ENCODE measurements around the gene STXBP1.

DNA sequence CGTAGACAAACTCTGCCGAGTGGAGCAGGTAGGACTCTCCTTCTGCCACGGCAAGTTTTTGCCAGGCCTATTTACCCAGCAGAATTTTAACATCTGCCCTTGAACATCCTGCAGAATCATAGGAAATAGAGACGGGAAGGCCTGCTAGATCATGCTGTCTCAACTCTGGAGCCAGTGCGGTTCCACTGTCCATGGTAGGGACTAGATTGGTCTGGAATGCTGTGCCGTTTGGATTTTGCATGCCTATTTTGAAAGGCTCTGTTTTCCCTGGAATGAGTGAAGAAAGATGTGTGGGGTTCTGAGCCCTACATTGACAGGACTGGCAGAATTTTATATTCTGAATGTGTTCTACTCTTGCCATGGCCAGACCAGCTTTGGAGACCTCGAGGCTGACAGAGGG lies 61.2 kb downstream of the STXBP1 start:
- TF ChIP-seq, protein P1, sequence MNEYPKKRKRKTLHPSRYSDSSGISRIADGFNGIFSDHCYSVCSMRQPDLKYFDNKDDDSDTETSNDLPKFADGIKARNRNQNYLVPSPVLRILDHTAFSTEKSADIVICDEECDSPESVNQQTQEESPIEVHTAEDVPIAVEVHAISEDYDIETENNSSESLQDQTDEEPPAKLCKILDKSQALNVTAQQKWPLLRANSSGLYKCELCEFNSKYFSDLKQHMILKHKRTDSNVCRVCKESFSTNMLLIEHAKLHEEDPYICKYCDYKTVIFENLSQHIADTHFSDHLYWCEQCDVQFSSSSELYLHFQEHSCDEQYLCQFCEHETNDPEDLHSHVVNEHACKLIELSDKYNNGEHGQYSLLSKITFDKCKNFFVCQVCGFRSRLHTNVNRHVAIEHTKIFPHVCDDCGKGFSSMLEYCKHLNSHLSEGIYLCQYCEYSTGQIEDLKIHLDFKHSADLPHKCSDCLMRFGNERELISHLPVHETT (CRISPR knock-in tag; conservative IDR thresholded peaks at IDR 0.05): no peak
- TF ChIP-seq EZH2 (conservative IDR thresholded peaks at IDR 0.05; ENCODE audit: low read depth, low read length) (no peak), AGO1 (IDR thresholded peaks at IDR 0.05; ENCODE audit: low read depth, low read length, poor library complexity, severe bottlenecking) (no peak), MYNN (CRISPR knock-in tag; IDR thresholded peaks at IDR 0.05; ENCODE audit: low read depth) (no peak), POLR2A (IDR thresholded peaks at IDR 0.05; ENCODE audit: insufficient read depth in 1 of 2, low read depth in 2 of 2, low read length in 2 of 2) (no peak), MAFK (conservative IDR thresholded peaks at IDR 0.05 in 1 of 2, IDR thresholded peaks at IDR 0.05 in 1 of 2; ENCODE audit: low read length in 2 of 2) (no peak), STAT5B (CRISPR knock-in tag; IDR thresholded peaks at IDR 0.05) (no peak), ZZZ3 (CRISPR knock-in tag; IDR thresholded peaks at IDR 0.05; ENCODE audit: borderline replicate concordance) (no peak), ZNF562 (CRISPR knock-in tag; IDR thresholded peaks at IDR 0.05; ENCODE audit: borderline replicate concordance) (no peak)
- TF ChIP-seq, protein P2, sequence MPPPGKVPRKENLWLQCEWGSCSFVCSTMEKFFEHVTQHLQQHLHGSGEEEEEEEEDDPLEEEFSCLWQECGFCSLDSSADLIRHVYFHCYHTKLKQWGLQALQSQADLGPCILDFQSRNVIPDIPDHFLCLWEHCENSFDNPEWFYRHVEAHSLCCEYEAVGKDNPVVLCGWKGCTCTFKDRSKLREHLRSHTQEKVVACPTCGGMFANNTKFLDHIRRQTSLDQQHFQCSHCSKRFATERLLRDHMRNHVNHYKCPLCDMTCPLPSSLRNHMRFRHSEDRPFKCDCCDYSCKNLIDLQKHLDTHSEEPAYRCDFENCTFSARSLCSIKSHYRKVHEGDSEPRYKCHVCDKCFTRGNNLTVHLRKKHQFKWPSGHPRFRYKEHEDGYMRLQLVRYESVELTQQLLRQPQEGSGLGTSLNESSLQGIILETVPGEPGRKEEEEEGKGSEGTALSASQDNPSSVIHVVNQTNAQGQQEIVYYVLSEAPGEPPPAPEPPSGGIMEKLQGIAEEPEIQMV (CRISPR knock-in tag; IDR thresholded peaks at IDR 0.05; ENCODE audit: low read depth): no peak
- TF ChIP-seq, protein P3, sequence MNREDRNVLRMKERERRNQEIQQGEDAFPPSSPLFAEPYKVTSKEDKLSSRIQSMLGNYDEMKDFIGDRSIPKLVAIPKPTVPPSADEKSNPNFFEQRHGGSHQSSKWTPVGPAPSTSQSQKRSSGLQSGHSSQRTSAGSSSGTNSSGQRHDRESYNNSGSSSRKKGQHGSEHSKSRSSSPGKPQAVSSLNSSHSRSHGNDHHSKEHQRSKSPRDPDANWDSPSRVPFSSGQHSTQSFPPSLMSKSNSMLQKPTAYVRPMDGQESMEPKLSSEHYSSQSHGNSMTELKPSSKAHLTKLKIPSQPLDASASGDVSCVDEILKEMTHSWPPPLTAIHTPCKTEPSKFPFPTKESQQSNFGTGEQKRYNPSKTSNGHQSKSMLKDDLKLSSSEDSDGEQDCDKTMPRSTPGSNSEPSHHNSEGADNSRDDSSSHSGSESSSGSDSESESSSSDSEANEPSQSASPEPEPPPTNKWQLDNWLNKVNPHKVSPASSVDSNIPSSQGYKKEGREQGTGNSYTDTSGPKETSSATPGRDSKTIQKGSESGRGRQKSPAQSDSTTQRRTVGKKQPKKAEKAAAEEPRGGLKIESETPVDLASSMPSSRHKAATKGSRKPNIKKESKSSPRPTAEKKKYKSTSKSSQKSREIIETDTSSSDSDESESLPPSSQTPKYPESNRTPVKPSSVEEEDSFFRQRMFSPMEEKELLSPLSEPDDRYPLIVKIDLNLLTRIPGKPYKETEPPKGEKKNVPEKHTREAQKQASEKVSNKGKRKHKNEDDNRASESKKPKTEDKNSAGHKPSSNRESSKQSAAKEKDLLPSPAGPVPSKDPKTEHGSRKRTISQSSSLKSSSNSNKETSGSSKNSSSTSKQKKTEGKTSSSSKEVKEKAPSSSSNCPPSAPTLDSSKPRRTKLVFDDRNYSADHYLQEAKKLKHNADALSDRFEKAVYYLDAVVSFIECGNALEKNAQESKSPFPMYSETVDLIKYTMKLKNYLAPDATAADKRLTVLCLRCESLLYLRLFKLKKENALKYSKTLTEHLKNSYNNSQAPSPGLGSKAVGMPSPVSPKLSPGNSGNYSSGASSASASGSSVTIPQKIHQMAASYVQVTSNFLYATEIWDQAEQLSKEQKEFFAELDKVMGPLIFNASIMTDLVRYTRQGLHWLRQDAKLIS (CRISPR knock-in tag; IDR thresholded peaks at IDR 0.05): no peak

Measured in HepG2 (cell line).